ENCODE data around the gene CCDC88C. TPM values are rescaled to one million over a fixed set of nuclear protein-coding genes. Genes with fewer than 3 reads are reported as not detected.

Gene CCDC88C
- total RNA-seq, 1 experiment from 2014 or later: 57.9 TPM

DNA sequence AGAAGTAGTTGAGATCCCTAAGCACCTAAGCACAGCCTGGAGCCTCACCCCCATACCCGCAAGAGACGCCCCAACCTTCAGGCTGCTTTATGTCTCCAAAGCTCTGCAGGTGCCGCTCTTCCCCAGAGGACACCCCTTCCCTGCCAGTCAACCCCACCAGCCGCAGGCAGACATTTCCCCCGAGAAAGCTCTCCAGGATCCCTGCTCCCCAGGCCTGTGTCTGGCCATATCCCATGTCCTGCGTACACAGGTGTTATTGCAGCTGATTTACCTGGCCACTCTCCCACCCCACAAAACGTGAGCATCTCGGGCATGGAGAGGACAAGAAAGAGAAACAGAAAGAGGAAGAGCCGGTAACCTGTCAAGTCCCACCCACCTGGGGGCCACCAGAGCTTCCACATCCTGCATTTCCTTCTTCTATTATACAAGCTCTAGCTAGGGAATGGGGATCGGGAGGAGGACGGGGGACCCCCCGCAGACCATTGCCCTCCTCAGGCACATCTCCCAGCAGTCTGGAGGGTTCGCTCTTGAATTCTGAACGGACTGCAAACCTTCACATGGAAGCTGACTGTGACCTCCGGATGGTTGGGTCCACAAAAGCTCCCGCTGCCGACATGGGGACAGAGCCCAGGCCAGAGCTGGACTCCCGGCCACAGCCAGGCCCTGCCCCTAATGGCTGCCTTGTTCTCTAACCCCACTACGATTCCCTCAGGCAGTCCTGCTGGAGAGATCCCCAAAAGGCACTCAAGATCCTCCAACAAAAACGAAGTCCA lies 17.6 kb downstream of the CCDC88C start:
- H3K4me1 ChIP-seq (ENCODE audit: low read length): peaks cover 39% of the 10 kb centered on the region
- no peaks in the 10 kb centered on the region for H3K27me3 ChIP-seq (ENCODE audit: low read length)
- peaks cover 80% of the 10 kb centered on the region for H4K20me1 ChIP-seq (ENCODE audit: insufficient read depth, low read depth, low read length)
- H3K9me3 ChIP-seq (ENCODE audit: low read length): no peaks in the 10 kb centered on the region
- DNase-seq: peak; percentile 70
- peak overlapping the region; percentile 64 for H3K4me2 ChIP-seq (ENCODE audit: low read depth, low read length, poor library complexity, severe bottlenecking)
- H3K4me3 ChIP-seq (ENCODE audit: low read length): peak overlapping the region; percentile 60
- H3K9ac ChIP-seq (ENCODE audit: low read length): peak overlapping the region; percentile 52
- peaks cover 87% of the 10 kb centered on the region for H3K79me2 ChIP-seq (ENCODE audit: low read length)
- H3K36me3 ChIP-seq (ENCODE audit: insufficient read depth, low read length): no peaks in the 10 kb centered on the region; the same call in 1 of the 2 replicates
- H3K9me2 ChIP-seq (replicated peaks; ENCODE audit: insufficient read depth, low read length): no peaks in the 10 kb centered on the region
- peak overlapping the region; percentile 5; the same call in 1 of the 2 replicates for H3K27ac ChIP-seq (ENCODE audit: low read length)
- H2AFZ ChIP-seq (ENCODE audit: low read length): no peak overlapping the region

DNA sequence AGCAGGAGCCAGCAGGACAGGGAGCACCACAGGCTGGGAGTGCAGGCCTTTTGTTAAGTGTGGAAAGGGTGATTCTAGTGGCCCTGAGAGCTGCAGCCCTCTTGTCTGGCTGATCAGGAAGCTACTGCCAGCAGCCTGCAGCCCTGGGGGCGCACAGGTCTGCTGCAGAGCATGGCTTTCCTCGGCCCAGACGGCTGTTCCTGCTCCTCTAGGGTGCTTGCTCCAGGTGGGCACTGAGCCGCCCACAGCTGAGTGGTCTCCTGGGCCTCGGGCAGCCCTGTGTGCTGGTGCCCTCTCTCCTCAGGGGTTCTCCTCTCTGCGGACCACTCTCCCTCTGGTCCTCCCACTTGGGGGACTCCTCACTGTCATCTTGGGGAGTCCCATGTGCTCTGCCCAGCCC lies 18.9 kb downstream of the CCDC88C start:
- H3K9ac ChIP-seq (ENCODE audit: low read length): peak overlapping the region; percentile 22; the same call in 1 of the 2 replicates
- no peak overlapping the region for H3K4me3 ChIP-seq (ENCODE audit: low read length)
- H3K27me3 ChIP-seq (ENCODE audit: low read length): no peaks in the 10 kb centered on the region
- H2AFZ ChIP-seq (ENCODE audit: low read length): no peak overlapping the region
- H3K27ac ChIP-seq (ENCODE audit: low read length): no peak overlapping the region
- peaks cover 90% of the 10 kb centered on the region for H3K79me2 ChIP-seq (ENCODE audit: low read length)
- H3K9me3 ChIP-seq (ENCODE audit: low read length): no peaks in the 10 kb centered on the region
- DNase-seq: no peak
- H3K9me2 ChIP-seq (replicated peaks; ENCODE audit: insufficient read depth, low read length): no peaks in the 10 kb centered on the region
- H3K4me2 ChIP-seq (ENCODE audit: low read depth, low read length, poor library complexity, severe bottlenecking): no peak overlapping the region
- peaks cover 44% of the 10 kb centered on the region for H3K4me1 ChIP-seq (ENCODE audit: low read length)
- H4K20me1 ChIP-seq (ENCODE audit: insufficient read depth, low read depth, low read length): peaks cover 83% of the 10 kb centered on the region
- H3K36me3 ChIP-seq (ENCODE audit: insufficient read depth, low read length): no peaks in the 10 kb centered on the region; the same call in 1 of the 2 replicates

DNA sequence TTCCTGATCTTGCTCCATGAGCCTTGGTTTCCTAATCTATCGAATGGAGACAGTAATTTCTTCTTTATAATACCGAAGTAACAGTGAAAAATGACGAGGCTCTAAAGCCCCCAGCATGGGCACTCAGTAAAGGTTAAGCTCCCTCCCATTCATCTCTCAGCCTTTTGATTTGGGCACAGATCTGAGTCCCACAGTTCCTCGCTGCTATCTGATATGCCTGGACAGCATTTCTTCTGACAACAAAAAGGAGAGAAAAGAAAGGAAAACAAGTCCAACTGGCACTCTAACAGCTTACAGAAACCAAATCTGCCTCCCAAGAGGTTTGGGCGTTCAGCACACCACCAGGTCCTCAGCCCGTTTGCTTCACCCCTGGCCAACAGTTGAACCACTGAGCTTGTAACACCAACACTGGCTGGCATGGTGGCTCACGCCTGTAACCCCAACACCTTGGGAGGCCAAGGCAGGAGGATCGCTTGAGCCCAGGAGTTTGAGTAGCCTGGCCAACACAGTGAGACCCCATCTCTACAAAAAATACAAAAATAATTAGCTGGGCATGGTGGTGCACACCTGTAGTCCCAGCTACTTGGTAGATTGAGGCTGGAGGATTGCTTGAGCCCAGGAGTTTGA lies 19.5 kb downstream of the CCDC88C start:
- Histone ChIP-seq H3K36me3 (ENCODE audit: insufficient read depth, low read length) (no peaks in the 10 kb centered on the region; the same call in 1 of the 2 replicates), H3K4me1 (ENCODE audit: low read length) (peaks cover 44% of the 10 kb centered on the region), H3K27ac (ENCODE audit: low read length) (no peak overlapping the region), H2AFZ (ENCODE audit: low read length) (no peak overlapping the region), H3K9ac (ENCODE audit: low read length) (peak overlapping the region; percentile 12), H3K9me3 (ENCODE audit: low read length) (no peaks in the 10 kb centered on the region), H3K79me2 (ENCODE audit: low read length) (peaks cover 89% of the 10 kb centered on the region), H3K4me2 (ENCODE audit: low read depth, low read length, poor library complexity, severe bottlenecking) (peak overlapping the region; percentile 5), H3K4me3 (ENCODE audit: low read length) (no peak overlapping the region), H3K27me3 (ENCODE audit: low read length) (no peaks in the 10 kb centered on the region), H4K20me1 (ENCODE audit: insufficient read depth, low read depth, low read length) (peaks cover 82% of the 10 kb centered on the region), H3K9me2 (replicated peaks; ENCODE audit: insufficient read depth, low read length) (no peaks in the 10 kb centered on the region)
- no peak for DNase-seq

DNA sequence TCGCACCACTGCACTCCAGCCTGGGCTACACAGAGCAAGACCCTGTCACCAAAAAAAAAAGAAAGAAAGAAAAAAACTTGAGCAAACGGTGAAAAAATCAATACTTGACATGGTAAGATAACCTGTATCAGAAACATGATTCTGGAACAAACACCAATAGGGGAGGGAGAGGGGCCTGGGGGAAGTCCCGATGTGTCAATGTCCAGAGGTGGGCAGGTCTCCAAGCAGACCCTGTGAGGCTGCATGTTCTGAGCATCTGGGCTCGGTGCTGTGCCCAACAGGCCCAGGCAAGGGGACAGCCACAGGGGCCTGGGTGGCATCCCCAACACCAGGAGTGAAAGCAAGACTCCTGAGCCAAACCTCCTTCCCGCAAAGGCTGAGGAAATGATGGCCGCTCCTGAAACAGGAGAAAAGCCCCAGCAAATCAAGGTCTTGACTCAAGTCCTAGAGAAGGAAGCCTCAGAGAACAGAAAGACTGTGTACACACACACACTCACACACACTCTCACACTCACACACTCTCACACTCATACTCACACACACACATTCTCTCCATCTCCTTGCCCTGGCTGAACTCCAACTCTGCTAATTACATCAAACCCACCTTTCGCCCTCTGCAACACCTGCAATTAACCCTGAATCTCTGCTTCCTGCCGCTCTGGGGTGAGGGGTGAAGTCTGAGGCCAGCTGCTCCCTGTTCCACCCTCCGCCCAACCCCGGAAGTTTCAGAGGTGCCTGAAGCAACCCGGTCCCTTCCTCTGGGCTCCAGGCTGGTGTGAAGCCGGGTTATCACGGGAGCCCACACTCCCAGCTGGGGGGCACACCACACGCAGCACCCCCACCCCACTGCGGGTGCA lies 20.4 kb downstream of the CCDC88C start:
- Histone ChIP-seq H3K36me3 (ENCODE audit: insufficient read depth, low read length) (no peaks in the 10 kb centered on the region; the same call in 1 of the 2 replicates), H3K9me3 (ENCODE audit: low read length) (no peaks in the 10 kb centered on the region), H4K20me1 (ENCODE audit: insufficient read depth, low read depth, low read length) (peaks cover 82% of the 10 kb centered on the region), H3K9ac (ENCODE audit: low read length) (peak overlapping the region; percentile 12), H3K27ac (ENCODE audit: low read length) (no peak overlapping the region), H3K4me2 (ENCODE audit: low read depth, low read length, poor library complexity, severe bottlenecking) (peak overlapping the region; percentile 5), H3K79me2 (ENCODE audit: low read length) (peaks cover 84% of the 10 kb centered on the region), H3K27me3 (ENCODE audit: low read length) (no peaks in the 10 kb centered on the region), H2AFZ (ENCODE audit: low read length) (no peak overlapping the region), H3K9me2 (replicated peaks; ENCODE audit: insufficient read depth, low read length) (no peaks in the 10 kb centered on the region), H3K4me1 (ENCODE audit: low read length) (peaks cover 44% of the 10 kb centered on the region), H3K4me3 (ENCODE audit: low read length) (no peak overlapping the region)
- DNase-seq: no peak

DNA sequence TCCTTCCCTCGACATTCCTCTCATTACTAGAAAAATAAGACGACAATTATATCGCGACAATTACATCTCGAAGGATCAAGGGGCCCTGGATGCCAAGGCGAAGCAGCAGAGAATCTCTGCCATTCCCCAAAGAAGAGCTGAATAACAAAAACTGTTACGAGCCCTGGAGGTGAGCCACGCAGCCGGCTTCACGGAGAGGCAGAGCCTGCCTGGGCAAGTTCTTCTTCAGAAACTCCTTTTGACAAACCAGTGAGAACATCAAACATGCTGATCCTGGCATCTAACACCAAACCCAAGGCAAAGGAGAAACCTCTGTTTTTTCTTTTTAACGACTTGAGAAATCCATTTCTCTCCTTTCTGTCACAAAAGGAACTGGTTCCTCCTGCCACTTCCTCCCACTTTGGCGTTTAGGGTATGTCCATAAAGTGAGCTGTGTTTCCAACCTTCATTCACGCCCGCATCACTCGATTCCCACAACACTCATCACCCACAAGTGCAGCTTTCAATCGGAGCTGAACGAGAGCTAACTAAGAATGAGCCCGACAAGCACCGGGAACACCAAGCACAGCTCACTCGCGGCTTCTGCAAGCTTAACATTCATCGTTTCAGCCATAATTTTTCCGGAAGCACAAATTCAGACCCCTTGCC lies 21.5 kb downstream of the CCDC88C start:
- Histone ChIP-seq H3K4me2 (ENCODE audit: low read depth, low read length, poor library complexity, severe bottlenecking) (no peak overlapping the region), H3K36me3 (ENCODE audit: insufficient read depth, low read length) (no peaks in the 10 kb centered on the region; the same call in 1 of the 2 replicates), H4K20me1 (ENCODE audit: insufficient read depth, low read depth, low read length) (peaks cover 82% of the 10 kb centered on the region), H3K4me3 (ENCODE audit: low read length) (no peak overlapping the region), H3K9me2 (replicated peaks; ENCODE audit: insufficient read depth, low read length) (no peaks in the 10 kb centered on the region), H3K79me2 (ENCODE audit: low read length) (peaks cover 81% of the 10 kb centered on the region), H2AFZ (ENCODE audit: low read length) (no peak overlapping the region), H3K27ac (ENCODE audit: low read length) (no peak overlapping the region), H3K9me3 (ENCODE audit: low read length) (no peaks in the 10 kb centered on the region), H3K4me1 (ENCODE audit: low read length) (peaks cover 44% of the 10 kb centered on the region), H3K27me3 (ENCODE audit: low read length) (no peaks in the 10 kb centered on the region), H3K9ac (ENCODE audit: low read length) (no peak overlapping the region)
- no peak for DNase-seq

DNA sequence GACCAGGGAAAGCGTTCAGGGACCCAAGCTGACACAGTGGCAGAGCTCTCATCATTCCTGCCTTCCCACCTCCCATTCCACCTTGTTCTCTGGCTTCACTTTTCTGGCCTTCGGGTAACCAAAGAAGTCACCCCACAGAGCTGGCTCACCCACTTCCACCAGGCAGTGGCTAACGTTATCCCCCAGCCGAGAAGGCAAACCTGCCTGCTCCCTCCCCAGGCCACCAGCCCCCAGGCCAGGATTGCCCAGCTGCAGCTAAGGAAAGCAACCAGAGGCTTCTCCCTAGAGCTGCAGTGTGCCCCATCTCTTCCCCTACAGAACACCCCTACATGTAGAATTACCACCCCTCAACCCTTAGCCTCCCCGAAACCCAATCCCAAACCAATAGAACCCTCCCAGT lies 22.2 kb downstream of the CCDC88C start:
- H3K4me1 ChIP-seq (ENCODE audit: low read length): peaks cover 39% of the 10 kb centered on the region
- H3K4me3 ChIP-seq (ENCODE audit: low read length): no peak overlapping the region
- H3K9me2 ChIP-seq (replicated peaks; ENCODE audit: insufficient read depth, low read length): no peaks in the 10 kb centered on the region
- H4K20me1 ChIP-seq (ENCODE audit: insufficient read depth, low read depth, low read length): peaks cover 88% of the 10 kb centered on the region
- no peaks in the 10 kb centered on the region for H3K9me3 ChIP-seq (ENCODE audit: low read length)
- H3K79me2 ChIP-seq (ENCODE audit: low read length): peaks cover 83% of the 10 kb centered on the region
- no peak overlapping the region for H3K9ac ChIP-seq (ENCODE audit: low read length)
- H3K36me3 ChIP-seq (ENCODE audit: insufficient read depth, low read length): no peaks in the 10 kb centered on the region; the same call in 1 of the 2 replicates
- no peak overlapping the region for H3K27ac ChIP-seq (ENCODE audit: low read length)
- H3K27me3 ChIP-seq (ENCODE audit: low read length): no peaks in the 10 kb centered on the region
- no peak overlapping the region for H3K4me2 ChIP-seq (ENCODE audit: low read depth, low read length, poor library complexity, severe bottlenecking)
- H2AFZ ChIP-seq (ENCODE audit: low read length): no peak overlapping the region
- DNase-seq: no peak

DNA sequence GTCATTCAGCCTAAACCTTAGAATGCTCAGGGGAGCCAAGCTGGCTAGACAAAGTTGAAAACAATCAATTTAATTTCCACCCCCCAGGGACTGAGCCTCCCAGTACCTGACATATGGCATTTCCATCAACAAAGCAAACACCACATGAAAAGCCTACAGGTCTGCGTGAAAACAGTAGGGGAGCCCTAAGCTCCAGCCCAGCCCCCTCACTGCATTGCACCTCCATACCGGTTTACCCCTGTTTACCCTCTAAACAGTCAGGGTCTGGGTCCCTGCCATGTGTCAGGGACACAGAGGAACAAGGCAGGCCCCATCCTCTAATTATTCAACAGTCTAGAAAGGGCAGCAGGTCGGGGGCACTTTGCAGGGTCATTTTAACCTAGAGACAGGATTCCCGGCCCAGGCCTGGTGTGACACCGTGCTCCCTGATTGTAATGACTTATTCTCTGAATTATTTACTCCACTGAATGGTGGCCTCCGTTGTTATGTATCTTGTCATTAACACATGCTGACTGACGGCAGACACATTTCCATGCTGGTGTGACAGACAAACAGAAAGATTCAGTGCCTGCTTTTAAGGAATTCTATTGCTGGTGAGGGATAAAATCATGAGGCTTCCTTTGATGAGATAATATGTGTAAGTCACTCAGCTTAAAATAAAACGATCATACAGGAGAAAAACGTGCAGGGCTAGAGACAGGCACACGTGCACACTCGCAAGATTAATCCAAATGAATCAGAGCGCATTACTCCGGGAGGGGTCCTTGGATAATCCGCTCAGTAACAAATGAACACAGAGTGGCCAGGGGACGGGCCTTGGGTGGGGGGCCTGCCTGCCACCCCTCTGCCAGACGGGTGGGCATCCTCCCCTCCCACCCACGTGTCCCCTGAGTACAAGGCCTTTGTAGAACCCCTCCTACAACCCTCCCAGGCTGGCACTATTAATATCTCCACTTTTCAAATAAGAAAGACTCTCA lies 23.2 kb downstream of the CCDC88C start:
- H3K79me2 ChIP-seq (ENCODE audit: low read length): peaks cover 80% of the 10 kb centered on the region
- DNase-seq: no peak
- H3K9ac ChIP-seq (ENCODE audit: low read length): no peak overlapping the region
- no peak overlapping the region for H3K27ac ChIP-seq (ENCODE audit: low read length)
- H3K36me3 ChIP-seq (ENCODE audit: insufficient read depth, low read length): no peaks in the 10 kb centered on the region; the same call in 1 of the 2 replicates
- no peak overlapping the region for H3K4me3 ChIP-seq (ENCODE audit: low read length)
- H3K9me2 ChIP-seq (replicated peaks; ENCODE audit: insufficient read depth, low read length): no peaks in the 10 kb centered on the region
- no peak overlapping the region for H2AFZ ChIP-seq (ENCODE audit: low read length)
- no peaks in the 10 kb centered on the region for H3K27me3 ChIP-seq (ENCODE audit: low read length)
- peaks cover 29% of the 10 kb centered on the region for H3K4me1 ChIP-seq (ENCODE audit: low read length)
- no peak overlapping the region for H3K4me2 ChIP-seq (ENCODE audit: low read depth, low read length, poor library complexity, severe bottlenecking)
- H4K20me1 ChIP-seq (ENCODE audit: insufficient read depth, low read depth, low read length): peaks cover 89% of the 10 kb centered on the region
- H3K9me3 ChIP-seq (ENCODE audit: low read length): no peaks in the 10 kb centered on the region

Data from Karpas-422 (cell line).